Stimulated activated naive CD8-positive, alpha-beta T cell treated with anti-CD3 and anti-CD28 coated beads, Interleukin-15, amount 100 ng/mL, for 72 hours (primary cell): Measurements from ENCODE around the gene ZKSCAN3.
"Not testable (repeated sequence)": the region's sequence is repeated elsewhere in the genome, so short reads cannot be mapped to it uniquely, and the experiment has no call there.

Experiments used
- ATAC-seq: fragments of 150-1000 bp; cut with Tn5 transposase; 2 replicates; pipeline ENCODE4 v1.10.0; 2021; ENCODE audit warnings: mild to moderate bottlenecking, moderate library complexity
- DNase-seq, 2 donors: peaks; one replicate each; pipeline ENCODE4 v3.0.0; 2021 to 2022
- H3K27ac Mint-ChIP-seq, 2 donors: one replicate each; pipeline ENCODE4 v1.8.0; 2022; ENCODE audit warnings: mild to moderate bottlenecking in 2 of 2, mixed read lengths in 2 of 2, moderate library complexity in 2 of 2
- H3K27me3 Mint-ChIP-seq: one replicate; pipeline ENCODE4 v1.8.0; 2022; ENCODE audit warnings: mixed read lengths
- H3K4me1 Mint-ChIP-seq: one replicate; pipeline ENCODE4 v1.8.0; 2022; ENCODE audit warnings: mild to moderate bottlenecking, mixed read lengths
- H3K4me3 Mint-ChIP-seq, 2 donors: one replicate each; pipeline ENCODE4 v1.8.0; 2022; ENCODE audit warnings: mild to moderate bottlenecking in 2 of 2, mixed read lengths in 2 of 2, moderate library complexity in 1 of 2
- H3K9me3 Mint-ChIP-seq, 2 donors: one replicate each; pipeline ENCODE4 v1.8.0; 2022; ENCODE audit warnings: mixed read lengths in 2 of 2

Gene ZKSCAN3

DNA sequence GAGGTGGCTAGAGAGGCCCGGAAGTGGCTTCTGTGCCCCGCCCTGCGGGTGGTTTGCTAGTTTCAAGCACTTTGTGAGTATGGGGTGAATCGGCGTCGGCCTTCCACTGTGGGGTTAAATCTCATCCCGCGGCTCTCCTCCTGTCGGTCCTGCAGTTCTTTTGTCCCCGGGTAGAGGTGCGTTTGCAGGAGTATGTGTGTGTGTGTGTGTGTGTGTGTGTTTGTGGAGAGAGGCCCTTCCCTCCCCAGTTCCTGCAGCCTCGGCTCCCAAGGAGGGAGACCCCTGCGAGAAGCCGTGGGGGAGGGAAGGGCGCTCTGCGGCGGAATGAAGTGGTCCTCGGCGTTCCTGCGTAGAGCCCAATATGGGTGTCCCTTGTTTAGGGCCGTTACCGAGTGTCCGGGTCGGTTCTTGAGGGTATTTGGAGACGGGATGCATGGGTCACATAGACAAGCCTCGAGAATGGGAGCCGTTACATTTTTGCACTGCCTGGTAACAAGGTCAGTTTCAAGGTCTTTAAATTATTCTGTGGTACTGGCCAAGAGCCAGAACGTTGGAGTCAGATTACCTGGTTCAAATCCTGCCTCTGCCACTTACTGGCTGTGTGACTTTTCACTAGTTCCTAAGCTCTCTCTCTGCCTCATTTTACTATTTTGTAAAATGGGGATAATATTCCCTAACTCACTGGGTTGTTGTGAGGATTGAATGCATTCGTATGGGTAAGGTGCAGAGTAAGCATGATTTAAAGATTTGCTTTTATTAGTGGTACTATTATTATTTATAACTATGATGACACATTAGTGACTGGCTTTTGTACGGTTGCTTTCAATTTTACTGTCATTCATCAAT, at the start of gene ZKSCAN3:
ZKSCAN3 (plus strand) TSS at position 56 of the 846 bp plus-strand sequence. CDS start 9,640 bp downstream, outside the sequence.
- no peaks in the 10 kb centered on the region for H3K9me3 Mint-ChIP-seq
- H3K27me3 Mint-ChIP-seq, result peaks cover 15% of the 10 kb centered on the region

DNA sequence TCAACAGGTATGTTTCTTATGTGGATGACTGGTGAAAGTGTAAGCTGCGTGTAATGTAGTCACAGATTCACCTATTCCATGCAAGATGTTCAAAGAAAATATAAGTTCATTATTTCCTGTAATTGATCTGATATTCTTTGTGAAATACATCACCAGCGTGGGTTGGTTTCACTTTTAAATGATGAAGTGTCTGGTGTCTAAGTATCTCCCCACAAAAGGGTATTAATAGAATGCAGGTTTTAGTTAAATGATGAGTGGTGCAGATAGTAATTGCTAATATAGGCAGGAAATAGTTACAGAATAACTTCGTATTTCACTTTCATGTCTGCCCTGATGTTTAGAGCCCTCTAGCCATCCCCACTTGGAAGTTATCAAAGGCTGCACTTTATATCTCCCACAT, 46.2 kb upstream of the ZKSCAN3 start:
- Mint-ChIP-seq H3K4me1 (peaks cover 15% of the 10 kb centered on the region), H3K27me3 (peaks cover 6% of the 10 kb centered on the region), H3K4me3 (peak overlapping the region; percentile 29 to 39), H3K9me3 (peaks cover 15 to 20% of the 10 kb centered on the region in 2 donors), H3K27ac (peak overlapping the region in 1 of 2 donors; percentile 86)
- DNase-seq, result no peak
- ATAC-seq, result peak; percentile 55

More for the DNA sequence above, at the start of gene ZKSCAN3:
- Mint-ChIP-seq H3K4me3 (peak within 1 kb of the TSS; percentile 96 to 100), H3K27ac (peak within 1 kb of the TSS; percentile 75 to 99), H3K4me1 (peaks cover 31% of the 10 kb centered on the region)
- peak; percentile 100 for ATAC-seq
- DNase-seq, result peak; percentile 70 to 87

DNA sequence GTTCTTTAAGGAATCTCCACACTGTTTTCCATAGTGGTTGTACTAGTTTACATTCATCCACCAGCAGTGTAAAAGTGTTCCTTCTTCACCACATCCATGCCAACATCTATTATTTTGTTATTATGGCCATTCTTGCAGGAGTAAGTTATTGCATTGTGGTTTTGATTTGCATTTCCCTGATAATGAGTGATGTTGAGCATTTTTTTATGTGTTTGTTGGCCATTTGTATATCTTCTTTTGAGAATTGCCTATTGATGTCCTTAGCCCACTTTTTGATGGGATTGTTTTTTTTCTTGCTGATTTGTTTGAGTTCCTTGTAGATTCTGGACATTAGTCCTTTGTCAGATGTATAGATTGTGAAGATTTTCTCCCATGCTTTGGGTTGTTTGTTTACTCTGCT, 43.4 kb upstream of the ZKSCAN3 start:
- peaks cover 15% of the 10 kb centered on the region for H3K4me1 Mint-ChIP-seq
- DNase-seq, H3K4me3 Mint-ChIP-seq, ATAC-seq, H3K27ac Mint-ChIP-seq: not testable (repeated sequence)
- peaks cover 23 to 24% of the 10 kb centered on the region in 2 donors for H3K9me3 Mint-ChIP-seq
- peaks cover 34% of the 10 kb centered on the region for H3K27me3 Mint-ChIP-seq

DNA sequence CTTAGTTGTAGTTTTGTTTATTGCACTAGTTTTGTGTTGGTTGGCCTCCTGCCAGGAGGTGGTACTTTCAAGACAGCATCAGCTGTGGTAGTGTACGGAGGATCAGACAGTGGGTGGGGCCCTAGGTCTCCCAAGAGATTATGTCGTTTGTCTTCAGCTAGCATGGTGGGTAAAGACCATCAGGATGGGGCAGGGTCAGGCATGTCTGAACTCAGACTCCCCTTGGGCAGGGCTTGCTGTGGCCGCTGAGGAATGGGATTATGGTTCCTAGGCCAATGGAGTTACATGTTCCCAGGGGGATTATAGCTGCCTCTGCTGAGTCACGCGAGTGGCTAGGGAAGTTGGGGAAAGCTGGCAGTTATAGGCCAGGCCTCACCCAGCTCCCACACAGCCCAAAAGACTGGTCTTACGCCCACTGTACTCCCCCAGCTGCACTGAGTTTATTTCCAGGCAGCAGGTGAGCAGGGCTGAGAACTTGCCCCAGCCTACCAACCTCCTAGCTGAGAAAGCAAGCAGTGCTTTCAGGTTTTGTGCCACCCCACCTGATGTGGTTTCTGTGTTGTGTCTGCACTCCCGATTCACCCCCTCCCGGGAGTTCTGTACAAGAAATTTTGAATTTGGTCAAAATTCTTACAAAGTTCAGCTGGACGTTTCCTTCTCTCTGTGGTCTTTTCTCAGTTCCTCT, 38.5 kb upstream of the ZKSCAN3 start:
- ATAC-seq (no peak), DNase-seq (no peak)
- H3K4me3 Mint-ChIP-seq, result no peak overlapping the region
- no peak overlapping the region for H3K27ac Mint-ChIP-seq
- no peaks in the 10 kb centered on the region for H3K4me1 Mint-ChIP-seq
- H3K9me3 Mint-ChIP-seq, result peaks cover 19 to 20% of the 10 kb centered on the region in 2 donors
- H3K27me3 Mint-ChIP-seq, result peaks cover 46% of the 10 kb centered on the region

DNA sequence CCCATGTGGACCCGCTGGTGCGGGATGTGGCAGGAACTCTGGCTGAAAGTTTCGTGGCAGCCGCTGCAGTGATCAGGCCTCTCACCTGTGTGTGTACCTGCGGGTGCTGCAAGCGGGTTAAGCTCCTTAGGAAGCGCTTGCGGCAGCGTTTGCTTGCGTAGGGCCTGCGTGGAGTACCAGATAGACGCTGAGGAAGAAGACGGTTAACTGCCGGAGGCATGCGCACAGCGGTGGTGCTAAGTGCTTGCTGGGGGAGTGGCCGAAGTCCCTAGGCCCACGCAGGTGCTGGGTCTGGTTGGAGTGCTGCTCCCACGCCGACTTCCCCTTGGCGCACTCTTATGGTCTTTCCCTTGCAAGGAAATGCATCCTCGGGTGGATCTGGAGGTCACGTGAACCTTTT, 36.8 kb upstream of the ZKSCAN3 start:
- ATAC-seq (no peak), DNase-seq (no peak)
- Mint-ChIP-seq H3K27ac (no peak overlapping the region), H3K4me1 (no peaks in the 10 kb centered on the region), H3K9me3 (peaks cover 10 to 14% of the 10 kb centered on the region in 2 donors), H3K4me3 (no peak overlapping the region), H3K27me3 (peaks cover 46% of the 10 kb centered on the region)

DNA sequence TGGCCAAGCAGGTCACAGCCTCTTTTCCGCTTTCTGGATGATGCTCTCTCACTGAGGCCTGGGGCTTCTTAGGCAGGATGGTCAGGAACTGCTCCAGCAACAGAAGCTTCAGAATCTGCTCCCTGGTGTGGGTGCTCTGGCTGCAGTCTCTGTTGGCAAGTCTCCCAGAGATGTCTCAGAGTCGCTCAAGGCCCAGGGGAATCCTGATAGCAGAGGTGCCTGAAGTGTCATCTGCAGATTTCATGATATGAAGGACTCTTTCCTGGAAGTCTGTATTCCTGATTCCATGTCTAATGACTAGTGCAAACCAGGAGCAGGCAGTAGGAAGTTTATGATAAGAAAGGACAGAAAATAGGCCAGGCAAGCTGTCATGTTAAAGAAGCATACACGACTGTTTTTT, 34.1 kb upstream of the ZKSCAN3 start:
- DNase-seq (no peak), ATAC-seq (no peak)
- no peaks in the 10 kb centered on the region for H3K4me1 Mint-ChIP-seq
- peaks cover 19% of the 10 kb centered on the region for H3K27me3 Mint-ChIP-seq
- no peak overlapping the region for H3K27ac Mint-ChIP-seq
- no peak overlapping the region for H3K4me3 Mint-ChIP-seq
- H3K9me3 Mint-ChIP-seq, result no peaks in the 10 kb centered on the region

DNA sequence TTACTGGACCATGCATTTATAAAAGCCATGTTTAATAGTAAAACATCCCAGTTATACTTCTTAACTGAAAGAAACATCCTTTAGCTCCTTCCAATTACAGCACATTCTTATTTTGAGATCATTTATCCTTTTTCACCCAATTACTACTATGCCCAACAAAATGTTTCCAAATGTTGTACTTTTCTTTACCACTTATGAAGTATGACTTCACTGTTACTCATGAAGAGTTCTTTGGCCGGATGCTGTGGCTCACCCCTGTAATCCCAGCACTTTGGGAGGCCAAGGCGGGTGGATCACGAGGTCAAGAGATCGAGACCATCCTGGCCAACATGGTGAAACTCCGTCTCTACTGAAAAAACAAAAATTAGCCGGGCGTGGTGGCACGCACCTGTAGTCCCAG, 31.9 kb upstream of the ZKSCAN3 start:
- H3K27me3 Mint-ChIP-seq, H3K27ac Mint-ChIP-seq, H3K4me1 Mint-ChIP-seq, DNase-seq, H3K9me3 Mint-ChIP-seq, ATAC-seq, H3K4me3 Mint-ChIP-seq: not testable (repeated sequence)

DNA sequence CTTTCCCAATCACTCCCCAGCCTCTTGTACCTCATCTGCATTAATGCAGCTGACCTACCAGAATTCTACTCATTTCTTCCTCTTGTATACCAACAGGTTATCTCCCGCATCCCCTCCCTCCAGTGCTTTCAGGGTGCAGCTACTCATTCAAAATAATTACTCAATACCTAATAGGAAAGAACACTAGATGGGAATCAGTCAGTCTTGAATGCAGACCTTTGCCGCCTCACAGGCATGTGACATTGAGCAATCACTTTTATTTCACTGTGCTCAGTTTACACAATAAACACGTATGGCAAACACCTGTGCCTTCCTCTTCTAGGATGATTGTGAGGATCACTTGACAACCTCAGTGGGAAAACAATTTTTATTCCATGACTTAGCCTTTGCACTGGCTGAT, 27.1 kb upstream of the ZKSCAN3 start:
- ATAC-seq (no peak), DNase-seq (no peak)
- Mint-ChIP-seq H3K27me3 (peaks cover 6% of the 10 kb centered on the region), H3K9me3 (peaks cover 24 to 44% of the 10 kb centered on the region in 2 donors), H3K4me1 (no peaks in the 10 kb centered on the region), H3K4me3 (no peak overlapping the region), H3K27ac (no peak overlapping the region)

DNA sequence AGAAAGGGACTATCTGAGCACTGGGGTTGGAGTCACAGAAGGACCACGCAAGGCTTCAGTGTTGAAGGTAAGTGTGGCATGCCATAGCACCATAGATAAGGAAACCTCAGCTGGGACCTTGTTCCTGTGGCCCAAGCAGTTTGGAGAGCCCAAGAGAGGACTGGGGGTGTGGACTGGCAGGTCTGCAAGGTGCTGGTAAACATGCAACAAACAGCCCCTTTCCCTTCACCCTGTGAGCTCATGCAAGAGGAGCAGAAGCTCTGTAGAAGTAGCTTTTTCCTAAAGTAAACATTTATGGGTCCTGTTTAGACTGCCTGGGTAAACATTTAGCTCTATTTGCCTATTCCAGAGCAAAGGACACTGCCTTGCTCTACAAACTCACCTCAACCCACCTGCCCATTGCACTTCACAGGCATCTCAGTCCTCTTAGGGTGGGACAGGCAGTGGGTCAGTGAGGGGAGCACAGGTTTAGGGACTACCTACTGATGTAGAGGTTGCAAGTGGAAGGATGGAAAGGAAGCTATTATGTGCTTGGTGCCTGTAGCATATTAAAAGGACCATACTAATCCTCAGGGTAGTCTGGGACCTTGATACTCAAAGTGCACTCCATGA, 25.8 kb upstream of the ZKSCAN3 start:
- Mint-ChIP-seq H3K9me3 (peaks cover 30 to 52% of the 10 kb centered on the region in 2 donors), H3K4me1 (no peaks in the 10 kb centered on the region), H3K27me3 (peaks cover 6% of the 10 kb centered on the region), H3K4me3 (no peak overlapping the region), H3K27ac (no peak overlapping the region)
- no peak for DNase-seq
- no peak for ATAC-seq

DNA sequence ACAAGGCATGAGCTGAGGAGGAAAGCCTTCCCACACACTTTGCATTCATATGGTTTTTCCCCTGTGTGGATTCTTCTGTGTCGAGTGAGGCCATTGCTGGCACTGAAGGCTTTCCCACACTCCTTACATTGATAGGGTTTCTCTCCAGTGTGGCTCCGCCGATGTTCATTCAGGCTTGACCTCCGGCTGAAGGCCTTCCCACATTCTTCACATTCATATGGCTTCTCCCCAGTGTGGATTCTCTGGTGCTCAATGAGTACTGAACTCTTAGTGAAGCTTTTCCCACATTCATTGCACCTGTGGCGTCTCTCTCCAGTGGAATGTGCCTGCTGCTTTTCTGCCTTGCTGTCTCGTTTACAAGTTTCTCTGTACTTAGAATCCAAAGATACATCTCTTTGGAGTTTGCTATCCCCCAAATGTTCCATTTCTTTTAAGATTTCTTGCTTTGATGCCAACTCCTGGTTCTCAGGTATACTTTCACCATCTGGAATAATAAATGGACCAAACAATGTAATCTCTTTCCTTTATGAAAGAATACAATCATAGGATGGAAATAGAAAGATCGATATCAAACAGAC, 23.3 kb upstream of the ZKSCAN3 start:
- no peak overlapping the region for H3K4me3 Mint-ChIP-seq
- ATAC-seq, result no peak
- H3K27me3 Mint-ChIP-seq, result peaks cover 6% of the 10 kb centered on the region
- H3K9me3 Mint-ChIP-seq, result peaks cover 35 to 57% of the 10 kb centered on the region in 2 donors
- no peak overlapping the region for H3K27ac Mint-ChIP-seq
- DNase-seq, result no peak
- no peaks in the 10 kb centered on the region for H3K4me1 Mint-ChIP-seq

DNA sequence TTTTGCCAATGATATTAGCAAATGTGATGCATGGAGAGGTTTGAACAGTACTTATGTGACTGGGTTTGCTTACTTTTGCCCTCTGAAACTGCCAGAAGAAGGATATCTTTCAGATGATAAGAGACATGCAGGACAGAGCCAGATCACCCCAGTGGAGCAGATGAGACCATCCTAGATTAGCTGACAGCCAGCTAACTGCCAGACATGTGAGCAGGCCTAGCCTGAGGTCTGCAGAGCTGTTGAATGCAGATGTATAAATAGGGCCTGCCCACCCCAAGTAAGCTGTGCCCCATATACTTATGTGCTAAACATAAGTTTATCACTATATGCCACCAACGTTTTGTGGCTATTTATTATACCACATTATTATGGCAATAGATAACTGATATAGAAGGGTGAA, 19.7 kb upstream of the ZKSCAN3 start:
- Mint-ChIP-seq H3K9me3 (peaks cover 33 to 34% of the 10 kb centered on the region in 2 donors), H3K27ac (no peak overlapping the region), H3K4me3 (no peak overlapping the region), H3K4me1 (peaks cover 15% of the 10 kb centered on the region), H3K27me3 (no peaks in the 10 kb centered on the region)
- DNase-seq (no peak), ATAC-seq (no peak)

DNA sequence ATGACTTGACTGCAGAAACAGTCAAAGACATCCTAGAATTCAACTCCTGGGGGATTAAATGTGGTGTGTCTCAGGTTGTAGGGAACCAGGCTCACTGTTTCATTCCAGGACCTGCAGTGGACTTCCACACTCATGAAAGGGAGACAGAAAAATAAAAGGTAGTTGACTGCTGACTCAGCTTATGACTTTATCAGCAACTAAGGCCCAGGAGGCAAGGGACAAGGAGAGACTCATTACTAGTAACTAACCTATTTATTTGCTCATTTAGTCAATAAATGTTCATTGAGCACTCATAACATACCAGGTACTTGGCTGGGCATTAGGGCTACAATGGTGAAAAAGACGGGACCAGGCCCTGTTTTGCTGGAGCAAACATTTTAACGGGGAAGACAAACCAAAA, 16.7 kb upstream of the ZKSCAN3 start:
- H3K27ac Mint-ChIP-seq, result no peak overlapping the region

DNA sequence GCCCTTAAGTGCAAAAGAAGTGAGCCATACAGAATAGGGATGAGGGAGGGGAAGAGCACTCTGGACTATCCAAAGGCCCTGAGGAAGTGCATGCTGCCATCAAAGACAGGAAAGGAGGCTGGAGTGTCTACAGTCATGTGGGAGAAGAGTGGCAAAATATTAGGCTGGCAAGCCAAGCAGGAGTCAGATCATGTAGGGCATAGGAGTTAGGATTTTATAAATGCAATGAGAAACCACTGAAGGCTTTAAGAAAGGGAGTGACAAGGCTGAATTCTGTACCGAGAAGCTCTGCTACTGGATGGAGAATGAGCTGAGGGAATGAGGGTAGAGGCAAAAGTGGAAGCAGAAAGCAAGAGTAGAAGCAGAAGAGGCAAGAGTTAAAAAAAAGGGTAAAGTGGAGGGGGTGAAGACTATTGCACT, 16.1 kb upstream of the ZKSCAN3 start:
- DNase-seq (no peak), ATAC-seq (no peak)
- Mint-ChIP-seq H3K4me3 (no peak overlapping the region), H3K9me3 (peaks cover 9 to 15% of the 10 kb centered on the region in 2 donors), H3K27me3 (no peaks in the 10 kb centered on the region), H3K27ac (no peak overlapping the region), H3K4me1 (peaks cover 17% of the 10 kb centered on the region)

More for the DNA sequence above, 16.7 kb upstream of the ZKSCAN3 start:
- DNase-seq (no peak), ATAC-seq (no peak)
- peaks cover 17% of the 10 kb centered on the region for H3K4me1 Mint-ChIP-seq
- no peaks in the 10 kb centered on the region for H3K27me3 Mint-ChIP-seq
- H3K4me3 Mint-ChIP-seq, result no peak overlapping the region
- peaks cover 10 to 15% of the 10 kb centered on the region in 2 donors for H3K9me3 Mint-ChIP-seq

DNA sequence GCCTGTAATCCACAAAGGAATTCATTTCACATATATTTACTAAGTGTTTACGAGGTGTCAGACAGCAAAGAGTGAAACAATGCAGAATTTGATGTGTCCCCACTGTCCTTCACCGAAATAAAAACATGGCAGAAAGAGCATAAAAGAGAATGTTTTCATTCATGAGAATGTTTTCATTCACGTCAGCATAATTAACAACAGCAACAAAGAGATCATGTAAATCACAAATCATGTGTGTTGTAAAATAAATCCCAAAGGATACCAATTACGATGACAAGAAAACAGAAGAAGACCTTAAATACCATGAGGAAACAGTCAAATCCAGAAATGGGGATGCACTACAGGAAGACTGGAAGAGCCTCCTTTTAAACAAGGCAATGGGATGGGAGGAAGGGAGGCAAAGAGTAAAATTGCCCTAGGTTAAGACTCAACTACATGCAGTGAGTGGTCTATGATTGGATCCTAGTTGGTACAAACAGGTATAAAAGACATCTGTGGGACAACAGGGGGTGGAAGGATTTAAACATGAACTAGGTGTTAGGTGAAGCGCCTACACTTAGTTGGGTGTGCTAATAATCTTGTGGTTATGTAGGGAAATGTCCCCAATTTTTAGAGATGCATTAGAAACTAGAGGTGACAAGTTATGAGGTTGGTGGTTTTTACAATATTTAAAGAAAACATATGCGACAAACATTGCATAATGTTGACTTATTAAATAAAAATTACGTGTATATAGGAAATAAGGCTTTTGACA, 15.3 kb upstream of the ZKSCAN3 start:
- peak overlapping the region in 1 of 2 donors; percentile 21 for H3K4me3 Mint-ChIP-seq
- H3K9me3 Mint-ChIP-seq, result peaks cover under 1 to 8% of the 10 kb centered on the region in 2 donors
- no peak for ATAC-seq
- H3K27ac Mint-ChIP-seq, result peak overlapping the region in 1 of 2 donors; percentile 47
- H3K27me3 Mint-ChIP-seq, result no peaks in the 10 kb centered on the region
- DNase-seq, result no peak
- H3K4me1 Mint-ChIP-seq, result peaks cover 17% of the 10 kb centered on the region
